ENCODE measurements around the gene MKI67. TPM values are rescaled to one million over a fixed set of nuclear protein-coding genes. Genes with fewer than 3 reads are reported as not detected.
A peak's percentile ranks its signal among the peaks of the same experiment; 100 is the strongest.

Gene MKI67
- total RNA-seq, 1 donor, result 2.4 TPM

GRCh38 chr10:128084991-128085390 lies 41.2 kb downstream of the MKI67 start:
- DNase-seq (ENCODE audit: low read depth in 2 of 3, low spot score in 2 of 3), result no peak

DNA sequence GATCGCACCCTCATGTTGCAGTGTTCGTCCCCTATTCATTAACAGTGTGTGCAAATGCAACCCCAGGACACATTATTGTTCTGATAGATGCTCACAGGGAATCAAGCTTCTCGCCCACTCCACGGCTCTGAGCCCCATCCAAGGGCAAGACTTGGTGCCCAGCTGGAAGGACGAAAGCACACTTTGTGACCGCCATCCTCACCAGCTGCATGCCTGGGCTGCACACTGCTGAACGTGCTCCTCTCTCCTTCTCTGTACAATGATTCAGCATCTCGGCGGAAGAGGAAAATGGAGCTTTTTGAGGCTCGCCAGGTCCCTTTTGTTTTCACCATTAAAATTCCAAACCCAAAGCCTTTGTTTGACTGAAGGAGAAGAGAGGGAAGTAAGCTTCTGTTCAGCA lies 41.9 kb downstream of the MKI67 start:
- DNase-seq (ENCODE audit: low read depth in 2 of 3, low spot score in 2 of 3), result no peak

DNA sequence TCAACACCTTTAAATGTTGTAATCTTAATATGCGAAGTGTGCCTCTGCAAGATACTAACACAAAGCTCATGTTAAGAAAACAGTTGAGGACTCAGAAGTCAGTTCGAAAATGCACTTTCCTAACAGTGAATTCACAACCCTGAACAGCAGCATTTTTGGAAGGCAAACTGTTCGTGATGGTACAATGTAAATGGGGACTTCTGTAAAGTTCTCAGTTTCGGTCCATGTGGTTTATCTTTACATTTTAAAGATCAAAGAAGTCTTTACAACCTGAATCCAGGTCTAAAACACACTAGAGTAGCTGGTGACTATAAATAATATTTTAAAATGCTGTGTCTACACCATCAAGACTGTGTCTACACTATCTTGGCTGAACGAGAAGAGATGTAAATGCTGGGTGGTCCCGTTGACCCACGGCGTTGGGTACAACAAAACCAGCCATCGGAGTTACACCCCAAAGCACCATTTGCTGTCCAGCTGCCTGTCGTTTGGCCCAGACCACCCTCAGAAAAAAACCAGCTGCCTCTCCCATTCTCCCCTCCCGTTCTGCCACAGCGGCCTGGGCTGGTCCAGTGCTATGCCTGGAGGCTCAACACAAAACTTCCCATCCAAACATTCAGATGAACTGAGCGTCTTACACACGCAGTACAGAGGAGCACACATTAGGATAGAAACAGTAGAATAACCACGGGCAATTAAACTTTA lies 42.9 kb downstream of the MKI67 start:
- no peak for DNase-seq (ENCODE audit: low read depth in 2 of 3, low spot score in 2 of 3)

DNA sequence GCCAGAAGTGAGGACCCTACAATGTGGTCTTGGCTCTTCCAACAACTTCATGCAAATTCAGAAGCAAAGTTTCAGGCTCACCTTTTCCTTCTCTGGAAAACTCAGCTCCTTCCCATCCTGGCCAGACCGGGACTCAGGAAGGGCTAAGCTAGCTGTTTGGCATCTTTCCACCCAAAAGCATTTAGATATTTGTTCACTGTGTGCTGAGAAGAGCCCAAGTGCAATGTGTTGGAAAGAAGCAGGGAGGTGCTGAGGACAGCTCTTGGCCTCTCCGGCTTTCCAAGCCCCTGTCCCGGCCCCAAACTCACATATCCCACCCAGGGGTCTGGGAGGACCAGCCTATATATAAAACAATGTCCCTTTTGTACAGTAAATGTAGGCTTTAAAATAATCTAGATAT lies 44.5 kb downstream of the MKI67 start:
- no peak for DNase-seq (ENCODE audit: low read depth in 2 of 3, low spot score in 2 of 3)

- no peak for DNase-seq (ENCODE audit: low read depth in 2 of 3, low spot score in 2 of 3)
Observed at GRCh38 chr10:128081222-128081621, 45.0 kb downstream of the MKI67 start.

DNA sequence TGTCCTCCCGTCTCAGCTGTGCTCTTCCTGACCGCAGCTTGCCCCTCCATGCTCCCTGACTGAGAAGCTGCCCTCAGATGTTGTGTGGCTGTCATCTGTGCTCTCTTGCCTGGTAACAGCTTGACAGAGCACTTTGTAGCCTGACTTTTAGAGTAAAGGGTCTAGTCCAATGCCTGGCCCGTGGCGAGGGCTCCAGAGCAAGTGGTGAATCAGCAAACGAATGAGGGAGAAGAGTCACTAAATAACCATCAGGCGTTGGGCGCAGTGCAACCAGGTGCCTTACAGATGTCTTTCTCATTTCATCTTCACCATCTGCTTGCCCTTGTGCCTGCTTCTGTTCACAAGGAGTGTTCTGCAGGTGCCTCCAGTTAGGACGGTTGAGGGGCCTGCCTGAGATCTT lies 45.6 kb downstream of the MKI67 start:
- DNase-seq (ENCODE audit: low read depth in 2 of 3, low spot score in 2 of 3), result no peak

GRCh38 chr10:128080231-128080630 lies 46.0 kb downstream of the MKI67 start:
- no peak for DNase-seq (ENCODE audit: low read depth in 2 of 3, low spot score in 2 of 3)

- peak in 2 of 3 donors; percentile 33 to 50 for DNase-seq (ENCODE audit: low read depth in 2 of 3, low spot score in 2 of 3)
Observed at GRCh38 chr10:128078136-128078969, 47.9 kb downstream of the MKI67 start.

GRCh38 chr10:128077155-128077875 lies 48.9 kb downstream of the MKI67 start:
- DNase-seq (ENCODE audit: low read depth in 2 of 3, low spot score in 2 of 3), result no peak

GRCh38 chr10:128074589-128074988 lies 51.6 kb downstream of the MKI67 start:
- DNase-seq (ENCODE audit: low read depth in 2 of 3, low spot score in 2 of 3), result no peak

GRCh38 chr10:128073890-128074289 lies 52.3 kb downstream of the MKI67 start:
- peak in 1 of 3 donors; percentile 37 for DNase-seq (ENCODE audit: low read depth in 2 of 3, low spot score in 2 of 3)

DNA sequence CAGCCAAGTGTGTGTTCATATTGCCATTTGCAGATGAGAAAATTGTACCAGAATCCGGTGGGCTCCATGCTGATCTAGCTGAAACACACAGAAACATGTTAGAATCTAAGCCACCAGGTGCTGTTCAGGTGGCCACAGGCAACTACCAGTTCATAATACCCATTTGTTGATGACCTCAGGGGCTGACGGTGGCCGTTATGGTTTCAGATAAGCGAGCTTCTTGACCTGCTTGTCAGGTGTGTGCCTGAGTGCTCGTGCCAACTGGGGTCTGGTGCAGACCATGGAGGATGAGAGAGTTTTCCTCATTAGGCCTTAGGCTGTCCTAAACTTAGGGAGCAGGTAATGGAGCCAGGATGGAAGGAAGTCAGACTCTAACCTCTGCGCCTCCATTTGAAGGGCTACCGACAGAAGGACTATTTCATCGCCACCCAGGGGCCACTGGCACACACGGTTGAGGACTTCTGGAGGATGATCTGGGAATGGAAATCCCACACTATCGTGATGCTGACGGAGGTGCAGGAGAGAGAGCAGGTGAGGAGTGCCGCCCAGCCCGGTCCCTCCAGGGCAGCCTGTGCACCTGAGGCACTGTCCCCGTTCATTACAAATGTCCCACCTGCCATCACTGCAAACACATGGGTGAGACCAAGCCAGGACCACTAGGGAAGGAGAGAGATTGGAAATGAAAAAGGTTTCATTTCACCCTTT lies 53.1 kb downstream of the MKI67 start:
- DNase-seq (ENCODE audit: low read depth in 2 of 3, low spot score in 2 of 3), result no peak

DNA sequence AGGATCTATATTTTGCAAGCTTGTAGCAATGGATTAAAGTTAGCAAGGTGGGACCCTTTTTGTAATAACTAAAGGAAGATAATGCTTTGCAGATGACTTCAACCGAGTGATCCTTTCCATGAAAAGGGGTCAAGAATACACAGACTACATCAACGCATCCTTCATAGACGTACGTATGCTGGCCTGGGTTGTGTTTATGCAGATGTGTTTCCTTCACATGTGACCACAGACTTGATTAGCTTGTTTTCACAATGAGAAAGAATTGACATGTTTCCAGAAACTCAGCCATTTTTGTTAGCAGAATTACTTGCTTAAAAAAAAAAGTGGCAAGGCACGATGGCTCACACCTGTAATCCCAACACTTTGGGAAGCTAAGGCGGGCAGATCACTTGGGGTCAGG lies 54.2 kb downstream of the MKI67 start:
- no peak for DNase-seq (ENCODE audit: low read depth in 2 of 3, low spot score in 2 of 3)

- no peak for DNase-seq (ENCODE audit: low read depth in 2 of 3, low spot score in 2 of 3)
Observed at GRCh38 chr10:128071417-128071782, 54.8 kb downstream of the MKI67 start.

GRCh38 chr10:128070721-128071416 lies 55.4 kb downstream of the MKI67 start:
- no peak for DNase-seq (ENCODE audit: low read depth in 2 of 3, low spot score in 2 of 3)

DNA sequence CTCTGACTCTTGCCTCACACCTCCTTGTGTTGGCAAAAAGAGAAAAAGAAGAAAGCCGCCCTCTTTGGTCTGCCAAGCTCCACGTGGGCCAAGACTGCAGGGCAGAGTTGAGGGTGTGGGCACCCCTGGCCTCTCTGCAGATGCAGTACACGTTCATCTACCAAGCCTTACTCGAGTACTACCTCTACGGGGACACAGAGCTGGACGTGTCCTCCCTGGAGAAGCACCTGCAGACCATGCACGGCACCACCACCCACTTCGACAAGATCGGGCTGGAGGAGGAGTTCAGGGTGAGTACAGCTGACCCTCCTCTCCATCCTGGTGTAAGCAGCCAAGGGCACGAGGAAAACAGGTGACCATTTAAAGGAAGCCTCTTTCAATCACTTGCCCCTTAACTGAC lies 56.1 kb downstream of the MKI67 start:
- no peak for DNase-seq (ENCODE audit: low read depth in 2 of 3, low spot score in 2 of 3)

GRCh38 chr10:128069351-128070051 lies 56.7 kb downstream of the MKI67 start:
- DNase-seq (ENCODE audit: low read depth in 2 of 3, low spot score in 2 of 3), result peak; percentile 71 to 84 (median 80)

GRCh38 chr10:128068398-128069285 lies 57.6 kb downstream of the MKI67 start:
- no peak for DNase-seq (ENCODE audit: low read depth in 2 of 3, low spot score in 2 of 3)

All from hematopoietic multipotent progenitor cell (in vitro differentiated cells).